Smooth muscle cell (in vitro differentiated cells): ENCODE results near the gene IGSF22. TPM values are rescaled to one million over a fixed set of nuclear protein-coding genes. Genes with fewer than 3 reads are reported as not detected.
"Not testable (repeated sequence)": the region's sequence is repeated elsewhere in the genome, so short reads cannot be mapped to it uniquely, and the experiment has no call there.

Experiments
- DNase-seq: peaks from one replicate; lab custom pipeline; 2025; ENCODE audit not compliant: unreplicated experiment; lab: John Stamatoyannopoulos, UW
- H2AFZ ChIP-seq: fragments of 200-600 bp; sonication (generic); 2 replicates; pipeline ENCODE4 v1.6.0; 2016; ENCODE audit warnings: antibody characterized with exemption, low read depth, mild to moderate bottlenecking
- H3F3A ChIP-seq: fragments of 200-600 bp; sonication (generic); 2 replicates; pipeline ENCODE4 v1.6.0; 2017; ENCODE audit warnings: antibody characterized with exemption, low read depth
- H3K27ac ChIP-seq: fragments of 200-600 bp; sonication (generic); 2 replicates; pipeline ENCODE4 v1.5.1; 2016; ENCODE audit warnings: low read depth, mild to moderate bottlenecking
- H3K27me3 ChIP-seq: fragments of 200-600 bp; sonication (generic); 2 replicates; pipeline ENCODE4 v1.6.1; 2016; ENCODE audit warnings: low read depth, mild to moderate bottlenecking
- H3K36me3 ChIP-seq: fragments of 200-600 bp; sonication (generic); 2 replicates; pipeline ENCODE4 v1.5.1; 2016; ENCODE audit warnings: low read depth
- H3K4me1 ChIP-seq: fragments of 200-600 bp; sonication (generic); 2 replicates; pipeline ENCODE4 v1.5.1; 2016; ENCODE audit warnings: low read depth
- H3K4me2 ChIP-seq: fragments of 200-600 bp; sonication (generic); 2 replicates; pipeline ENCODE4 v1.6.0; 2016; ENCODE audit warnings: mild to moderate bottlenecking
- H3K4me3 ChIP-seq: fragments of 200-600 bp; sonication (generic); 2 replicates; pipeline ENCODE4 v1.5.1; 2016; ENCODE audit warnings: mild to moderate bottlenecking
- H3K79me2 ChIP-seq: fragments of 200-600 bp; sonication (generic); 2 replicates; pipeline ENCODE4 v1.6.0; 2016; ENCODE audit warnings: low read depth, mild to moderate bottlenecking
- H3K9ac ChIP-seq: fragments of 200-600 bp; sonication (generic); 2 replicates; pipeline ENCODE4 v1.6.0; 2016; ENCODE audit warnings: low read depth
- H3K9me3 ChIP-seq: fragments of 200-600 bp; sonication (generic); replicated peaks from 2 replicates; pipeline ENCODE4 v1.5.1; 2016; ENCODE audit warnings: low read depth
- H4K20me1 ChIP-seq: fragments of 200-600 bp; sonication (generic); 2 replicates; pipeline ENCODE4 v1.6.0; 2016; ENCODE audit warnings: low read depth
- CTCF ChIP-seq: fragments of 200-600 bp; sonication (generic); IDR thresholded peaks from 2 replicates; pipeline ENCODE4 v1.5.1; 2017; ENCODE audit warnings: borderline replicate concordance, mild to moderate bottlenecking, antibody characterized with exemption; ENCODE audit not compliant: insufficient read depth, poor library complexity, severe bottlenecking
- WGBS: methylation state at CpG from one replicate; pipeline ENCODE4 v1.1.7; 2016; ENCODE audit warnings: low lambda C conversion rate; 5-methylcytosine and 5-hydroxymethylcytosine counted together
- polyA plus RNA-seq: library from polyadenylated mRNA; unstranded; fragments of >200 nt; fragmentation: Nextera tagmentation; extraction: Ambion mirVana; gene quantifications from 2 replicates; pipeline ENCODE4 v1.2.1, GENCODE V29; 2016
- total RNA-seq: library from RNA; depleted of rRNA; stranded (reverse); fragments of >200 nt; gene quantifications from 2 replicates; pipeline ENCODE4 v1.2.3, GENCODE V29; 2014

The IGSF22 gene
- total and polyA plus RNA-seq, 2 experiments from 2014 or later = not detected

GRCh38 chr11:18697576-18697975, 28.4 kb downstream of the IGSF22 start:
- no peaks in the 10 kb centered on the region for H3K79me2 ChIP-seq
- no peaks in the 10 kb centered on the region for H3K4me1 ChIP-seq
- H3K4me2 ChIP-seq = no peak overlapping the region
- H3K27ac ChIP-seq = no peak overlapping the region
- H3F3A ChIP-seq = peaks cover 2% of the 10 kb centered on the region
- no peak overlapping the region for H3K4me3 ChIP-seq
- H3K9me3 ChIP-seq = no peaks in the 10 kb centered on the region
- H3K9ac ChIP-seq = no peak overlapping the region
- TF ChIP-seq CTCF = no peak
- H4K20me1 ChIP-seq = no peaks in the 10 kb centered on the region
- DNase-seq = no peak
- 94% methylated on average over 4 of the region's 4 CpGs for WGBS
- H3K27me3 ChIP-seq = no peaks in the 10 kb centered on the region
- H2AFZ ChIP-seq = peak overlapping the region; percentile 76
- no peaks in the 10 kb centered on the region for H3K36me3 ChIP-seq

GRCh38 chr11:18696638-18697225, 29.3 kb downstream of the IGSF22 start:
- Histone ChIP-seq H3F3A (peaks cover 2% of the 10 kb centered on the region), H3K4me2 (no peak overlapping the region), H2AFZ (no peak overlapping the region), H3K4me3 (no peak overlapping the region), H3K27ac (no peak overlapping the region), H3K36me3 (no peaks in the 10 kb centered on the region), H3K9me3 (no peaks in the 10 kb centered on the region), H3K4me1 (no peaks in the 10 kb centered on the region), H3K79me2 (no peaks in the 10 kb centered on the region), H3K27me3 (no peaks in the 10 kb centered on the region), H4K20me1 (no peaks in the 10 kb centered on the region), H3K9ac (no peak overlapping the region)
- 86% methylated on average over 2 of the region's 2 CpGs for WGBS
- no peak for DNase-seq
- TF ChIP-seq CTCF = no peak

GRCh38 chr11:18692941-18693760, 32.8 kb downstream of the IGSF22 start:
- no peak overlapping the region for H3K4me3 ChIP-seq
- TF ChIP-seq CTCF = no peak
- H3K27ac ChIP-seq = no peak overlapping the region
- WGBS = 83% methylated on average over 9 of the region's 9 CpGs
- no peak overlapping the region for H2AFZ ChIP-seq
- peaks cover 2% of the 10 kb centered on the region for H3F3A ChIP-seq
- H3K4me2 ChIP-seq = no peak overlapping the region
- no peaks in the 10 kb centered on the region for H3K36me3 ChIP-seq
- no peaks in the 10 kb centered on the region for H3K4me1 ChIP-seq
- no peak overlapping the region for H3K9ac ChIP-seq
- H3K27me3 ChIP-seq = no peaks in the 10 kb centered on the region
- no peaks in the 10 kb centered on the region for H4K20me1 ChIP-seq
- DNase-seq = no peak
- H3K9me3 ChIP-seq = no peaks in the 10 kb centered on the region
- H3K79me2 ChIP-seq = no peaks in the 10 kb centered on the region

GRCh38 chr11:18691467-18692140, 34.4 kb downstream of the IGSF22 start:
- not testable (repeated sequence) for H3K4me1 ChIP-seq, H3K9me3 ChIP-seq

More at GRCh38 chr11:18691467-18692140, 34.4 kb downstream of the IGSF22 start:
- H3K4me3 ChIP-seq, H3K36me3 ChIP-seq, H3F3A ChIP-seq, DNase-seq, H3K27me3 ChIP-seq, H3K27ac ChIP-seq, H4K20me1 ChIP-seq, H3K4me2 ChIP-seq, H3K9ac ChIP-seq, H2AFZ ChIP-seq, H3K79me2 ChIP-seq: not testable (repeated sequence)
- WGBS = 82% methylated on average over 4 of the region's 4 CpGs
